CD4-positive, alpha-beta T cell (primary cell): Measurements from ENCODE around the gene GDPD5. TPM values are rescaled to one million over a fixed set of nuclear protein-coding genes. Genes with fewer than 3 reads are reported as not detected.

ENCODE experiments used
- ATAC-seq: fragments of 200-7000 bp; cut with Tn5 transposase; one replicate; pipeline ENCODE4 v1.10.0; 2022; ENCODE audit warnings: mild to moderate bottlenecking; ENCODE audit not compliant: poor library complexity
- CTCF ChIA-PET: fragments of 350-600 bp; sonication (Branson Sonifier 250); formaldehyde crosslinking; loops from one replicate; lab custom pipeline; 2021; ENCODE audit warnings: antibody characterized with exemption, inconsistent platforms; lab: Charles Lee
- POLR2A ChIA-PET: fragments of 350-600 bp; sonication (Branson Sonifier 250); formaldehyde crosslinking; loops from one replicate; lab custom pipeline; 2021; ENCODE audit warnings: antibody characterized with exemption, inconsistent platforms; lab: Charles Lee
- DNase-seq, 14 experiments: peaks; one replicate each; pipeline ENCODE4 v3.0.0-alpha.2; 2013 to 2020; ENCODE audit warnings: mixed read lengths in 2 of 14
- H3K27ac ChIP-seq, 2 donors: one replicate each; pipeline versions ENCODE4 v1.5.1 to v1.7.0; 2013; ENCODE audit warnings: low read length in 2 of 2, low read depth in 1 of 2, mild to moderate bottlenecking in 1 of 2
- H3K27me3 ChIP-seq, 2 experiments: 1 replicate in 1 of 2; 2 replicates in 1 of 2; pipeline versions ENCODE4 v1.6.1 to v1.7.0; 2013; ENCODE audit warnings: low read length in 2 of 2, control low read depth in 1 of 2, mild to moderate bottlenecking in 1 of 2, moderate library complexity in 1 of 2; ENCODE audit not compliant: insufficient read depth in 2 of 2, control insufficient read depth in 1 of 2
- H3K36me3 ChIP-seq: one replicate; pipeline ENCODE4 v1.6.1; 2013; ENCODE audit warnings: low read length, control low read depth; ENCODE audit not compliant: insufficient read depth
- H3K4me1 ChIP-seq: one replicate; pipeline ENCODE4 v1.6.1; 2013; ENCODE audit warnings: low read length, control low read depth; ENCODE audit not compliant: insufficient read depth
- H3K4me3 ChIP-seq: one replicate; pipeline ENCODE4 v1.5.1; 2013; ENCODE audit warnings: mild to moderate bottlenecking, low read length, moderate library complexity
- H3K9me3 ChIP-seq, 2 experiments: 1 replicate in 1 of 2; 2 replicates in 1 of 2; pipeline versions ENCODE4 v1.6.1 to v1.7.0; 2013; ENCODE audit warnings: low read length in 2 of 2, mild to moderate bottlenecking in 2 of 2, control low read depth in 1 of 2, moderate library complexity in 1 of 2; ENCODE audit not compliant: control insufficient read depth in 1 of 2, insufficient read depth in 1 of 2
- H3K27ac Mint-ChIP-seq: one replicate; pipeline ENCODE4 v1.8.0; 2020; ENCODE audit warnings: mixed read lengths
- H3K27me3 Mint-ChIP-seq: one replicate; pipeline ENCODE4 v1.8.0; 2021; ENCODE audit warnings: mixed read lengths
- H3K36me3 Mint-ChIP-seq: one replicate; pipeline ENCODE4 v1.8.0; 2021; ENCODE audit warnings: low read depth, mixed read lengths
- H3K4me1 Mint-ChIP-seq: one replicate; pipeline ENCODE4 v1.8.0; 2021; ENCODE audit warnings: low read depth, mixed read lengths
- H3K4me3 Mint-ChIP-seq: one replicate; pipeline ENCODE4 v1.8.0; 2020; ENCODE audit warnings: mild to moderate bottlenecking, mixed read lengths
- H3K9me3 Mint-ChIP-seq: one replicate; pipeline ENCODE4 v1.8.0; 2020; ENCODE audit warnings: mixed read lengths
- intact Hi-C, 2 experiments: fragments of 100-400 bp; cut with DNase I in 1 of 2; cut with micrococcal nuclease in 1 of 2; formaldehyde crosslinking; loops; one replicate each; pipeline versions ENCODE4 v1.15.1 to v1.9.0; 2023 to 2025; cut with DNase I, micrococcal nuclease
- total RNA-seq, 174 experiments: library from RNA in 2 of 174; stranded (reverse) in 2 of 174; gene quantifications; one replicate each; pipeline ENCODE4 v1.2.3 and lab custom pipeline; 2021 to 2026
- TF ChIP-seq, protein P1 (sequence below): fragments of 200-600 bp; IDR thresholded peaks from one replicate; pipeline ENCODE4 v1.8.0; 2022; ENCODE audit warnings: antibody characterized with exemption, mild to moderate bottlenecking

The GDPD5 gene
- total RNA-seq, 2 experiments from 2014 or later, result 91.6 to 101 TPM

DNA sequence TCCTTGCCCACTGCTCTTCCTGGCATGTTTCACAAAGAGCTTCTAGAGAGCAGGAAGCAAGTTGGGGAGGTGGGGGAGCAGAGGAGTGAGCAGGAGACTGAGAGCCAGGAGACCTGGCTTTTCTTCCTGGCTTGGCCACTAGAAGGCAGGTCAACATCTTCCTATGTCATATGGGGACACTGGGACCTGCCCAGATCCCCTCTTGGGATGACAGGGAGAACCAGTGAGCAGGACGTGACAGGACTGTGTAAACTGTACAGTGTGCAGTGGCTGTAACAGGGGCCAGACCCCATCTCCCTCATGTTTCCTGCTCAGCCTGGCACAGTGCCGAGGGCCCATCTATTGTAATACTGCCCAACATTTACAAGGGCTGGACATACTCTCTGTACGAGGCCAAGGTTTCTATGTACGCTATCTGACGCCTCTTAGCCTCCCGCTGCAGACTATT is 29.4 kb downstream of the GDPD5 start:
- no peak overlapping the region for H3K27ac Mint-ChIP-seq
- CTCF ChIA-PET, result interaction anchor here (0.6 kb wide), 1 partner anchor 28 kb away, joined by 4 read pairs; no protein-coding TSS in a partner anchor
- no peak overlapping the region for H3K4me3 Mint-ChIP-seq
- Histone ChIP-seq H3K9me3 (no peaks in the 10 kb centered on the region), H3K4me1 (peaks cover 19% of the 10 kb centered on the region), H3K27me3 (no peaks in the 10 kb centered on the region), H3K27ac (no peak overlapping the region), H3K4me3 (no peak overlapping the region), H3K36me3 (no peaks in the 10 kb centered on the region)
- no peak for ATAC-seq
- TF ChIP-seq, protein P1, sequence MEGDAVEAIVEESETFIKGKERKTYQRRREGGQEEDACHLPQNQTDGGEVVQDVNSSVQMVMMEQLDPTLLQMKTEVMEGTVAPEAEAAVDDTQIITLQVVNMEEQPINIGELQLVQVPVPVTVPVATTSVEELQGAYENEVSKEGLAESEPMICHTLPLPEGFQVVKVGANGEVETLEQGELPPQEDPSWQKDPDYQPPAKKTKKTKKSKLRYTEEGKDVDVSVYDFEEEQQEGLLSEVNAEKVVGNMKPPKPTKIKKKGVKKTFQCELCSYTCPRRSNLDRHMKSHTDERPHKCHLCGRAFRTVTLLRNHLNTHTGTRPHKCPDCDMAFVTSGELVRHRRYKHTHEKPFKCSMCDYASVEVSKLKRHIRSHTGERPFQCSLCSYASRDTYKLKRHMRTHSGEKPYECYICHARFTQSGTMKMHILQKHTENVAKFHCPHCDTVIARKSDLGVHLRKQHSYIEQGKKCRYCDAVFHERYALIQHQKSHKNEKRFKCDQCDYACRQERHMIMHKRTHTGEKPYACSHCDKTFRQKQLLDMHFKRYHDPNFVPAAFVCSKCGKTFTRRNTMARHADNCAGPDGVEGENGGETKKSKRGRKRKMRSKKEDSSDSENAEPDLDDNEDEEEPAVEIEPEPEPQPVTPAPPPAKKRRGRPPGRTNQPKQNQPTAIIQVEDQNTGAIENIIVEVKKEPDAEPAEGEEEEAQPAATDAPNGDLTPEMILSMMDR, result no peak
- no peak for DNase-seq
- peaks cover 33% of the 10 kb centered on the region for H3K4me1 Mint-ChIP-seq
- no peaks in the 10 kb centered on the region for H3K27me3 Mint-ChIP-seq
- no peaks in the 10 kb centered on the region for H3K9me3 Mint-ChIP-seq
- intact Hi-C loops, result no loop called here
- POLR2A ChIA-PET, result no interaction called here
- H3K36me3 Mint-ChIP-seq, result no peaks in the 10 kb centered on the region

DNA sequence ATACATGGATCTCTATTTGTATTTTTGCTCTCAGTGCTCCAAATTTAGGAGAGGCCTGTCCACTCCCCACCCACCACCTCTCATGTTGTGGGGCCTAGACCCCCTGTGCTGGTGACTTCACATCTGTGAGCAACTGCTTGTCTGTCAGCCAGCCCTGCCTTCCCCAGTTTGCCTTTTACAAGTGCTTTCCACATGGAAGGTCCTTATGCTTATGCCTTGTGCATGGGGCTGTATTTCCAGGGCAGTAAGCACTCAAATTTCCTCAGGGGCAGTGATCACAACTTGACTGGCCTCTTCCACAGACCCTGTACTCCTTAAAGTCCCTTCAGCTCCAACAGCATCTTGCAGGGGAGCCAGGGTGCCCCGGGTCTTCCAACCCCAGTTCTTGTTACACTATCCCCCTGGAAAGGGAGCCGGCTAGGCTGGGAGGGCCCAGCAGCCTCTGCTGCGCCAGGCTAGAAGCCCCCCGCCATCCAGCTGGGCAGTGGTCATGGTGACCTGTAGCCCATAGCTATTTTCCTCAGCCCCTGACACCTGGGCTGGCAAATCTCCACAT is 29.9 kb downstream of the GDPD5 start:
- no peaks in the 10 kb centered on the region for H3K36me3 Mint-ChIP-seq
- no peaks in the 10 kb centered on the region for H3K27me3 Mint-ChIP-seq
- H3K27ac Mint-ChIP-seq, result no peak overlapping the region
- TF ChIP-seq, protein P1, result no peak
- Histone ChIP-seq H3K36me3 (no peaks in the 10 kb centered on the region), H3K4me3 (no peak overlapping the region), H3K27me3 (no peaks in the 10 kb centered on the region), H3K27ac (no peak overlapping the region), H3K9me3 (no peaks in the 10 kb centered on the region), H3K4me1 (peaks cover 23% of the 10 kb centered on the region)
- DNase-seq (no peak), ATAC-seq (no peak)
- intact Hi-C loops, result no loop called here
- no peak overlapping the region for H3K4me3 Mint-ChIP-seq
- ChIA-PET CTCF (no interaction called here), POLR2A (no interaction called here)
- peaks cover 32% of the 10 kb centered on the region for H3K4me1 Mint-ChIP-seq
- H3K9me3 Mint-ChIP-seq, result no peaks in the 10 kb centered on the region

DNA sequence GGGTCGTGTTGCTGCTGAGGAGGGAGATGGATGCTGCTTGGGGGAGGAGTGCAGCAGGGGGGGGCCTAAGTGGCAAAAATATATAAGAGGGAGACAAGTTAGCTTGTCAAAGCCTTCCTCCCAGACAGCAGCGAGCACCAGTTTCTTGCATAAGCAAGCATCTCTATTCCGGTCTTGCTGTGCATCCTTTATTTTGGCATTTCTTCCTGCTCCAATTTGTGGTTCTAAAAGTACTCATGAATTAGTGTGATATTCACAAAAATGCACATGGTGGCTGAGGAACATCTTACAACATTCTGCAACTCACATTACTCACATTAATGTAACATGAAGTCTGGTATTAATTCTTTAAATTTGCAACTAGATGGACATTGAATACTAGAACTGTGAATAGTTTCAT is 32.1 kb downstream of the GDPD5 start:
- Mint-ChIP-seq H3K36me3 (no peaks in the 10 kb centered on the region), H3K27me3 (no peaks in the 10 kb centered on the region), H3K4me1 (peaks cover 22% of the 10 kb centered on the region), H3K9me3 (no peaks in the 10 kb centered on the region), H3K4me3 (no peak overlapping the region), H3K27ac (peak overlapping the region; percentile 70)
- DNase-seq (no peak), ATAC-seq (no peak)
- TF ChIP-seq, protein P1, result no peak
- Histone ChIP-seq H3K27ac (no peak overlapping the region), H3K4me3 (no peak overlapping the region), H3K27me3 (no peaks in the 10 kb centered on the region), H3K4me1 (peaks cover 27% of the 10 kb centered on the region), H3K36me3 (peaks cover 3% of the 10 kb centered on the region), H3K9me3 (no peaks in the 10 kb centered on the region)
- ChIA-PET POLR2A (no interaction called here), CTCF (interaction anchor here (0.7 to 1.0 kb wide), 3 partner anchors 32 to 1942 kb away, joined by 3 read pairs; no protein-coding TSS in a partner anchor)
- intact Hi-C loops, result no loop called here
